KBM-7 (cell line): ENCODE results near the gene TAS1R2.

Experiments
- DNase-seq: peaks from one replicate; pipeline ENCODE4 v3.0.0-alpha.2; 2015
- in situ Hi-C: fragments of 300-500 bp; cut with MboI; formaldehyde crosslinking; loops from 2 replicates; pipeline ENCODE4 v1.14.3; 2020; ENCODE audit warnings: low sequenced_read_pairs, low pct_unique_long_range_greater_than_20kb, mixed read lengths

The TAS1R2 gene

DNA sequence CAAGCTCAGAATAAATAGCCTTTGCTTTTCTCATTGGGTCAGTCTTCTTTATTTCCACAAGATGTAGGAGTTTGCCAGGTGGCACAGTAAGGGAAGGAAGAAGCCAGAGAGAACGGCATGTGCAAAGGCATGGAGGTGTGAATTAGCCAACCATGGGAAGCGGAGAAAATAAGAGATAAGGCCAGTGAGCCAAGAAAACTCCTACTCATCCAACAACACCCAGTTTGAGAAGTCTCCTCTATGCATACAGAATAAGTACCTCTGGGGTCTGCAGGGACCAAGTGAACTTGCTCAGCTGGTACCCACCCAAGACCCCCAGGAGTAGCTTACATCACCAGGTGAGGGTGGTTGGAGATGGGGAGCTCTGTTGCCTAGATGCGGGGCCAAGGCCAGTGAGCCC lies 66.7 kb downstream of the TAS1R2 start:
- DNase-seq = no peak
- in situ Hi-C loops = no loop called here
